GM12875 (cell line): ENCODE data around the gene KIDINS220.

Source experiments
- H3K4me3 ChIP-seq: one replicate; pipeline ENCODE4 v1.5.1; 2011; ENCODE audit warnings: low read depth, low read length, control low read depth
- TF ChIP-seq, protein P1 (sequence below): IDR thresholded peaks from 2 replicates; pipeline ENCODE4 v1.5.1; 2011; ENCODE audit warnings: low read depth, mild to moderate bottlenecking, control low read depth, inconsistent platforms, low read length, moderate library complexity, borderline replicate concordance; ENCODE audit not compliant: insufficient read depth

The KIDINS220 gene

DNA sequence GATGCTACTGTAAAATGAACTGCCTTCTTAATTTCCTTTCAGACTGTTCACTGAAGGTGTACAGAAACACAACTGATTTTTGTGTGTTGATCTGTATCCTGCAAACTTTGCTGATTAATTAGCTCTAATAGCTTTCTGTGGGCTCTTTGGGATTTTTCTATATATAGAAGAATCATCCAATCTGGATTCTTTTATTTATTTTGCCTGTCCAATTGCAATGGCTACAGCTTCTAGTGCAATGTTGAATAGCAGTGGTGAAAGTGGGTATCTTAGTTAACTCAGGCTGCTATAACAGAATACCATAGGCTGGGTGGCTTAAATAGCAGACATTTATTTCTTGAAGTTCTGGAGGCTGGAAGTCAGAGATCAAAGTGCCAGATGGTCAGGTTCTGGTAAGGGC lies 81.2 kb downstream of the KIDINS220 start:
- TF ChIP-seq, protein P1, sequence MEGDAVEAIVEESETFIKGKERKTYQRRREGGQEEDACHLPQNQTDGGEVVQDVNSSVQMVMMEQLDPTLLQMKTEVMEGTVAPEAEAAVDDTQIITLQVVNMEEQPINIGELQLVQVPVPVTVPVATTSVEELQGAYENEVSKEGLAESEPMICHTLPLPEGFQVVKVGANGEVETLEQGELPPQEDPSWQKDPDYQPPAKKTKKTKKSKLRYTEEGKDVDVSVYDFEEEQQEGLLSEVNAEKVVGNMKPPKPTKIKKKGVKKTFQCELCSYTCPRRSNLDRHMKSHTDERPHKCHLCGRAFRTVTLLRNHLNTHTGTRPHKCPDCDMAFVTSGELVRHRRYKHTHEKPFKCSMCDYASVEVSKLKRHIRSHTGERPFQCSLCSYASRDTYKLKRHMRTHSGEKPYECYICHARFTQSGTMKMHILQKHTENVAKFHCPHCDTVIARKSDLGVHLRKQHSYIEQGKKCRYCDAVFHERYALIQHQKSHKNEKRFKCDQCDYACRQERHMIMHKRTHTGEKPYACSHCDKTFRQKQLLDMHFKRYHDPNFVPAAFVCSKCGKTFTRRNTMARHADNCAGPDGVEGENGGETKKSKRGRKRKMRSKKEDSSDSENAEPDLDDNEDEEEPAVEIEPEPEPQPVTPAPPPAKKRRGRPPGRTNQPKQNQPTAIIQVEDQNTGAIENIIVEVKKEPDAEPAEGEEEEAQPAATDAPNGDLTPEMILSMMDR, result no peak
- H3K4me3 ChIP-seq, result no peak overlapping the region

DNA sequence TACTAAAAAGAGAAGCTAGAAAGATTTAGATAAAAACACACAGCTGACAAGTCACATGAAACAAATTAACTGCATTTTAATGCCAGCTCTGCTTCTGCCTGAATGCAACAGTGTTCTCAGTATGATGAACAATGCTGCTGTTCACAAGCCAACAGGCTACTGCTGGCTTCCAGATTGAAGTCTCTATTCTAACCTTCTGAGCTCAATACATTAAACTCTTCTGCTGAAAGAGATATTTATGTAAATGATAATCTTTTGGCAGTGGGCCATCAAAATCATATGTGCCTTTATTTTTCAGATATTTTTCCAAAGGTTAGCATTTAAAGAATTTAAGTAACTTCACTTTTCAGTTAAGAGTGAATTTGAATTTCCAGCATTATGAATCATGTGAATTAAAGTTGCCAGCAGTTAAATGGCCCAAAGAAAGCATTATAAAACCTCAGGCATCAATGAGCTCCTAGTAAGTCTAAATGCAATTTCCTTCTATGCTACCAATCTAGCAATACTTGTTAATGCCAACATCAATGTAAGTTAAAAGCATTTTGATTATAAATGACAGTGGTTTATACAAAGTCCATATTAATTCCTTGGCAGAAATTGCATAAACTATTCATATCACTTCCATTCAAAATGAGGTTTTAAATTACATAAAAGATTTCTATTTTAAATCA lies 83.2 kb downstream of the KIDINS220 start:
- TF ChIP-seq, protein P1, result no peak
- H3K4me3 ChIP-seq, result no peak overlapping the region

DNA sequence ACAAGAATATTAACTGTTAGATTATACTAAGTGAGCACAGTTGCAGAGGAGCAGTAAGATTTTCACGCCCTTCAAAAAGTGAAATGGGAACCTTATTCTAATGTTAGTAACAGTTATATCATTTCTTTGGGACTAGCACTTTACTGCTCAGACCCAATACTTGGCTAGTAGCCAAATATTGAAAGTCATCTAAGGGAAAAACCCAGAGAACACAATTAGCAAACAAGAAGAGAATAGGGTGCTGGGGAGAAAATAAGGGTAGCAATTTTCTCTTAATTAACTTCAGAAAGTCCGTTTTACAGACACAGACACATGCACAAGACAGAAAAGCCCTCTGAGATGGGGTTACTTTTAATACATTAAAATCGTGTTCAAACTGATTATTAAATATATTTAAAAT lies 83.8 kb downstream of the KIDINS220 start:
- H3K4me3 ChIP-seq, result no peak overlapping the region
- TF ChIP-seq, protein P1, result no peak

DNA sequence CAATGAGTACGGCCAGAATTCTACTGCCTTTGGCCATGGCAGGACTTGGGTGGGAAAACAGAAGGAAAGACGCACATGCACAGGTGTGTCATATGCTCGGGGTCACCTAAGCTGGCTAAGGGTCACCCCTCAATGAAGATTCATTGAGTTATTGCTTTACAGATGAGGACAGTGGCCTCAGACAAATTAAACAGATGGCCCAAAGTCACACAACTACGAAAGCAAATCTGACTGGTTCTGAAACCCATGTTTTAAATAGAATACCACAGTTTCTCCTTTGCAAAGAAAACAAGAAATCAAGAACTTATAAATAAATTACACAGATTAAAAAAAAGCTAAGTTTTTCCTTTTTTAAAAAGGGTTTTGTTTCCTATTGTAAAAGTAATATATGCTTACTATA lies 85.0 kb downstream of the KIDINS220 start:
- TF ChIP-seq, protein P1, result no peak
- no peak overlapping the region for H3K4me3 ChIP-seq

DNA sequence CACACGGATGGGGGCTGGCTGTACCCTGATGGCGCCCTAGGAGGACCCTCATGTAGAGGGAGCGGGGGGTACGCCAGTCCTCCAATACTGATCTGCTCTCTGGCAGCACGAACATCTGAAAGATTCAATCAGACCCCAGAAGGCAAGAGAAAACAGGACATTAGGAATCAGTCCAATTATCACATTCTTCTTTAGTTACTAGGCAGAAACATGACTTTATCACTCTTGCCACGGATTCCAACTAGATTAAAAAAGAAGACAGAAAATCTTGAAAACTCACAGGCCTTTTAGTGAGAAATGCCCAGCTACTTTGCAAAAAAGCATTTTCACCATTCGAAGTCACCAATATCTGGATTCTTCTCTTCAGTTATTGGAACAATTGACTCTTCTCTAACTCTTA lies 87.2 kb downstream of the KIDINS220 start:
- no peak overlapping the region for H3K4me3 ChIP-seq
- TF ChIP-seq, protein P1, result no peak

DNA sequence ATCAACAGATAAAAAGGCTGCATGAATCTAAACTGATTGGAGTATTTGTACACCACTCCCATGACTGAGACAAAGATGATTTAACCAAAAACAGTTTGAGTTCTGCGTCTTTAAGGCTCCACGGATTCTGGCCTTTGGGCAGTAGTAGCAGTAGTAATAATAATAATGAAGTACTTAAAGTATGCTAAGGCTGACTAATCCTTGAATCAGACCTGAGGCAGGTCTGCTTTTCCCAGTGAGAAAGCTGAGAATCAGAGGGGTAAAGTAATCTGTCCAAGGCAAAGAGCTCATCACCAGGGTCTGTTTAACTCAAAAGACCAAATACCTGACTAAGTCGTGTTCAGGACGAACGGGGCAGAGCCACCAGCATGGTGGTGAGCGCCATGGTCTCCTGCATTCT lies 94.2 kb downstream of the KIDINS220 start:
- TF ChIP-seq, protein P1, result no peak
- H3K4me3 ChIP-seq, result no peak overlapping the region

DNA sequence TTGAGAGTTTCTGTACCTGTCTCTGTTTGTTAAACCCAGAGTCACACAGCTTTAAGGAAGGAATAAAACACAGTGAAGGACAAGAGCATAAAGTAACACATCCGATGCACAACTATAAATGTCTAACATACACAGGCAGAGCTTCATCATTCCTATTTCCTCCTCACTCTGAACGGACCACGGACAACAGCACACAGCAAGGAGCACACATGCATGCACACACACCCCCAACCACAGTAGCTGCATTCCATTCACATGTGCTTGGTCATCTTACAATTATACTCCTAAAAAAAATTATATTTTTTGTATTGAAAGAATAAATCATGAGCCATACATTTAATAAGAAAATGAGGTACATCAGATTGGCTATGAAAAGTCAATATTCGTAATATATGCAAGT lies 97.3 kb downstream of the KIDINS220 start:
- TF ChIP-seq, protein P1, result no peak
- H3K4me3 ChIP-seq, result no peak overlapping the region
